Activated naive CD4-positive, alpha-beta T cell (primary cell): ENCODE measurements around the gene HGD.
"Not testable (repeated sequence)": the region's sequence is repeated elsewhere in the genome, so short reads cannot be mapped to it uniquely, and the experiment has no call there.

ENCODE experiments used
- DNase-seq, 4 experiments: peaks; one replicate each; lab custom pipeline; 2025; lab: John Stamatoyannopoulos, UW

HGD gene

GRCh38 chr3:120678984-120679383, 3.1 kb downstream of the HGD start:
- no peak for DNase-seq

DNA sequence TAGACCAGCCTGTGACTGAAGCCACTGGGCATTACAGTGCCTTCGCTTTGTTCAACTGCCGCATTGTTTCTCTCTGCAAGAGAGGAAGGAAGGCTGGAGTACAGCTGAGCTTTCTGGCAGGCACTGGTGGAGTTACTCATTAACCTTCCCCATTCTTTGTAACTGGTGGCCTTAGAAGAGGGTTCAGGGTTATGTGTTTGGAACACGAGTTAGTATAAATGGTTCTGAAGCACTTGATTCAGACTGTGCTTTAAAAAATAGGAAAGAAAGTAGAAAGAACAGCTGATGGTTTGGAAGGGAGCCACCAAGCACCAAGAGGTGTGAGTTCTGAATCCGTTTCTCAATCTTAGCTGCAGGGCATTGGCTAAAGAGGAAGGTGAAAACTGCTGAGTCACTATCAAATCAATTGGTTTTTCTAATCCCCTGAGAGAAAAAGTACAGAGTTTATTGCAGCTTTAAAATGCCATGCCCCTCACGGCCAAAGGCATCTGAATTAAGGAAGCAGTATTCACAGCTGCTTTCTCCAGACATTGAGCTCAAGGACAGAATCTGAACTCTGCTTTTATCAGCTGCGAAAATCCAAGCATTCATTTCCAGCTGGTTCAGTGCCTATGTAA, 3.6 kb downstream of the HGD start:
- DNase-seq: no peak

DNA sequence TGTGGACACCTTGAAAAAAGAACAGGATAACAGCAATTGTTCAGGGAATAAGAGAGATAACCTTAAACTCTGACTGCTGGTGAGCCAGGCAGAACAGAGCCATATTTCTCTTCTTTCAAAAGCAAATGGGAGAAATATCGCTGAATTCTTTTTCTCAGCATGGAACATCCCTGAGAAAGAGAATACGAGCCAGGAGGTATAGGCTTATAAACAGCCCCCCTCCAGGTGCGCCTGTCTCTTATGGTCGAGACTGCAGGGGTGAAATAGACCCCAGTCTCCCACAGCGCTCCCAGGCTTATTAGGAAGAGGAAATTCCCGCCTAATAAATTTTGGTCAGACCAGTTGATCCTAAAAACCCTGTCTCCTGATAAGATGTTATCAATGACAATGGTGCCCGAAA, 4.8 kb downstream of the HGD start:
- not testable (repeated sequence) for DNase-seq

DNA sequence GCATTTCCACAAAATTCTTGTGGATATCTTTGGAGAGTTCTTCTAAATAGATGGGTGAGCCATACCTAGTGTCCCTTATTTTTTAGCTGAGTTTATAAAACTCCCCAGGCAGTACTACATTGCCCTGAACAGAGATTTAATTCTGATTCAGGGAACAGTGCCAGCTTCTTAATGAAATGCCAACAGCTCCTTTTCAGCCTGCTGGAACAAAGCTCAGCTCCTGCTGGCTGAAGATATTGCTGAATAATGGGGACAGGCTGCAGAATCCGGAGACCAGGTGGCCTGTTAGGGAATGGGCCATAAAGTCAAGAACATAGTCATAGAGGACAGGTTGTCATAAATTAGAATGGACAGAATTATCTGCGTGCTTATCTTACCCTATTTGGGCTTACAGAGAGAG, 8.9 kb downstream of the HGD start:
- DNase-seq: no peak

- no peak for DNase-seq
Measured at GRCh38 chr3:120670576-120670975, 11.5 kb downstream of the HGD start.

DNA sequence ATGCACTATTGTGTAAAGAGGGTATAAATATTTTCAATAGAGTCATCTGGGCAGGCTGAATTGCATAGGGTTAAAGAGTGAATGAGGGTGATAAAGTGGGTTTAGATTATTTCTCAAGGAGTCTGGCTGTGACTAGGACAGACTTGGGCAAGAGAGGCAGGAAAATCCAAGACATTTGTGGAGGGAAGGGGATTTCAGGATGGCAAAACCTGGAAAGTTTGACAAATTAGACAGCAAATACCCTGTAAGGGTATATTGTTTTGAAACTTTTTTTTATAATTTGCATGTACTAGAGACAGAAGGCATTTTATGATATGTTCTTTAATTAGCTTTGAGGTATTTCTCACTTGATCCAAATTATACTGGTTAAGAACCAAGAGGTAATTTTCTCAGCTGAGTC, 17.1 kb downstream of the HGD start:
- no peak for DNase-seq

GRCh38 chr3:120661945-120662344, 20.1 kb downstream of the HGD start:
- DNase-seq: no peak

GRCh38 chr3:120661106-120661905, 20.7 kb downstream of the HGD start:
- DNase-seq: no peak

GRCh38 chr3:120659834-120660233, 22.2 kb downstream of the HGD start:
- DNase-seq: no peak

GRCh38 chr3:120659285-120659684, 22.8 kb downstream of the HGD start:
- no peak for DNase-seq

DNA sequence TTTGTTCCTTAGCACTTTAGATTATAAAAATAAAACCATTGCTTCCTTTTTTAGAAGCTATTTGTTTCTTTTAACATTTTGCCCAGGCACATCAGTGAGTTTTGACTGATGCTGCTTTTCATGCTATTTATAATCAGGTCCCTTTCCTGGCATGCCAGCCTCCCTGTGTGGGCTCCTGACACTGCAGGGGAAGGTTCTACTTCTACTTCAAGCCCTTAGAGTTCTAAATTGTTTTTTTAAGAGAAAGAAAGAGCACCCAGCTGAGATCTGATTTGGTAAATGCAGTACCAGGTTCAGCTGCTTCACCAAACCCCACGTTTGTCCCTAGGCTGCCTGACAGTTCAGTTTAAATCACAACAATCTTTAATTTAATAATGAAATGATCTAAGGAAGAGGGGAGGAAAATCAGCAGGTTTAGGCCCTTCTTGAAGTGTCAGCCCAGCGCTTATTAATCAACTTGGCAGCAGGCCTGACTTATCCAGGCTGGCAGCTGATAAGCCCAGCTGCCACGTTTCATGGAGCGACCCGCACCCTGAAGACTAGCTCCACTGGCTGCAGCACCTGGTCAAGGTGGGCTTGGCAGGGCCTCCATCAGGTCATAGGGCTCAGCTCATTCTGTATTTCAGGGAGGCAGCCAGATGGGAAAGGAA, 29.0 kb downstream of the HGD start:
- no peak for DNase-seq

GRCh38 chr3:120652281-120652680, 29.8 kb downstream of the HGD start:
- DNase-seq: no peak

DNA sequence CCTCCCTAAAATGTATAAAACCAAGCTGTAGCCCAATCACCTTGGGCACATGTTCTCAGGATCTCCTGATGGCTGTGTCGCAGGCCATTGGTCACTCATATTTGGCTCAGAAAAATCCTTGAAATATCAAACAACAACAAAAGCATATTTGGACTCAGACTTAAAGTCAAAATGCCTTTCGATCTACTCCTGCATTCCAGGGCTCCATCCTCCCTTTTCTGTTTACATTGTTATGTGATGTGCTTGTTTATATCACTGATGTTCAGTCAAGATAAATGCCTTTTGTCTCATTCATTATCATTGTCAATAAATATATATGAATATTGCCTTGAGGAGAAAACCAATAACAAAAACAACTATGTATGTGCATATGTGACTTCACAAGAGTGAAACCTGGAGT, 31.7 kb downstream of the HGD start:
- no peak for DNase-seq

- no peak for DNase-seq
Measured at GRCh38 chr3:120649830-120650233, 32.2 kb downstream of the HGD start.

GRCh38 chr3:120648290-120648689, 33.7 kb downstream of the HGD start:
- no peak for DNase-seq

- no peak for DNase-seq
Measured at GRCh38 chr3:120646771-120647432, 35.1 kb downstream of the HGD start.

DNA sequence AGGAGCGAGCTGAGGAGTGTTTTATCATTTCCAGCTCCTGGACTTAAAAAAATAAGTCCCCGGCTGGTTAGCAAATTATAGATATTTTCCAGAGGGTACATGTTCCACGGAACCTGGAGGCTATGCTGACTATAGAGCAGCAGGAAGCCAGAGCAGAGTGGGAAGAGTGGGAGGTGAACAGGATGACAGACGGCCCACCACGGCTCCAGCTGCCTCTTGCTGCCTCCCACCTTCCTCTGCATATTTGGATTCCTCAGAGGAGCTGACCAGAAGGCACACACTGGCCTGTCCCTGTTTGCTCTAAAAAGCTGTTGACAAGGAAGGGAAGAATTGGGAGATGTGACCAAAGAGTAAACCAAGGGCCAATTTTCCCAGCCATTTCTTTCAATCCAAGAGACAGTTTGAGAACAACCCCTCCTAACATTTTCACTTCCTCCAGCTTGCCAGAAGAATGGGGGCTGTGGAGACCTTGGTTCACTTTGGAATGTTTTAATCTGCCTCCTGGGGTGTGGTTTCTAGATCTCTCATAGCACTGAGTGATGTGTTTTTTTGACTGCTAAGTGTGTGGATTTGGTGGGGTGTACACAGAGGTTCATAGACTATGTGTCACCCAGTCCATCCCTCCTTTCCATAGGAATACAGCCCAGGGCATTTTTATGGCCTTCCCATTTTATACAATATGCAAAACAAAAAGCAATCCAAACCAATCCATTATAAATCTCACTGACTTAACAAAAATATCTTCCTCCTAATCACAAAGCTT, 36.8 kb downstream of the HGD start:
- DNase-seq: no peak

DNA sequence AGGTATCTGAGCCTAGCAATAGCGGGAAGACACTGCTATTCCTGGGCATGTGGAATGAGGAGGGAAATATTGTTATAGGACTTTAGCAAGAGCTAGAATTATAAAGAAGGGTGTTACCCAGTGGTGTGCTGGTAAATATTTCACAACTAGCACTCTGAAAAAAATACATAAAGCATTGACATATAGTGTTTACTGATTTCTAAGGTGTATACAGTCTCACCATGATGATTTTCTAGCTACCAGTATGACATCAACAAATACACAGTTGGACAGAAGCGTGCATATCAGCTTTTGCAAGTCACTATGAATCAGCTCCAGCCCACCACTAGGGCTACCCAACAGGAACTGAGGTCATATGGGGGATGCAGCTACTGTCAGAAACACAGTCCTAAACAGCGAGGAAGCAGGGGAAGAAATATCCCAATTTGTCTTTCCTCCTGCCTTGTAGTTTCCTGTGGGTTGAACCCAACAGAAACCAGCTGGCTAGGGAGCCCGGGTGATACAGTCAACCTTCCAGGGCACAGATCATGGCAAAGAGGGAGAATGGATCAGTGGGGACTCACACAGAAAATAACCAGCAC, 39.6 kb downstream of the HGD start:
- no peak for DNase-seq

DNA sequence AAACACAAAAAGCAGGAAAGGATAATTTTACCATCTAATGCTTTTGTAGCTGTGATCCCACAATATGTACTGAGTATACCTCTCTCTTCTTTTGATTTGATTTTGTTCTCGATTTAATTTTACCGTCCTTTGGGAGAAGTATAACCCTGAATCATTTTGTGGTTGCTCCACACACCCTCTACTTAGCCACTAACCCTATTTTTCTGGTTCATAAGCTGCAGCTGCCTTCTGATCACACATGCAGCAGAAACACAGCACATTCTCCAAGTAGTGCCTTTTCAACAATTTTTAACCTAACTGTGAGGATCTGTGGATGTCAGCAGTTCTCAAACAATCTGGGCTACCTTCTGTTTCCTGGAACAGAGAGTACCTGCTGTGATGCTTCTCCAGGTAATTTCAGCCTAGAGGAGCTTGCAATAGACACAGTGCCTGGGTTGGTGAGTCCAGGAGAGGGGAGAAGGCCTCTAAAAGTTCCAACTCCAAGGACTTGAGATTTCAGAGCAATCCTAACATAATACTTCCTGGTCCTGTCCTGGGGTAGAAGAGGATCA, 40.3 kb downstream of the HGD start:
- DNase-seq: no peak

DNA sequence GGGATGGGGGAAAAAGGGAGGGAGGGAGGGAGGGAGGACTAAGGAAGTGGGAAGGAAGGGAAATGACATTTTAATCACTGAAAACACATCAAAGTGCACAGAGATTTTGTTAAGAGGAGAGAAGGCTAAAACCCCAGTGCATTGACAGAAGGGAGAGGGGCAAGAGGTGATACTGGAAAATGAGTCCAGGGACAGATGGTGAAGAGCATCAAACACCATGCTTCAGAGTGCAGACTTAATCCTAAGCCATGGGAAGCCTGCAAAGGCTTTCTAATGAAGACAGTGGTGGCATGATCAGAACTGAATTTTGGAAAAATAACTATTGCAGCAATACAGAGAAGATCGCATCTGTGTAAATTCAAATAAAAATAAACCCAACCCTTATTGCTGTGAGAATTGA, 41.8 kb downstream of the HGD start:
- DNase-seq: no peak

- DNase-seq: not testable (repeated sequence)
Measured at GRCh38 chr3:120638820-120639219, 43.2 kb downstream of the HGD start.
